Ovary (tissue), 9 donors: ENCODE measurements around the gene ASRGL1. TPM values are rescaled to one million over a fixed set of nuclear protein-coding genes. Genes with fewer than 3 reads are reported as not detected.
"Not testable (repeated sequence)": the region's sequence is repeated elsewhere in the genome, so short reads cannot be mapped to it uniquely, and the experiment has no call there.

ENCODE experiments used
- DNase-seq, 5 donors: peaks; one replicate each; pipeline ENCODE4 v3.0.0-alpha.2; 2019 to 2020
- H3K27ac ChIP-seq, 2 donors: fragments of 200-600 bp; one replicate each; pipeline versions ENCODE4 v1.5.1 to v1.8.0; 2019 to 2022
- H3K27me3 ChIP-seq: fragments of 200-600 bp; one replicate; pipeline ENCODE4 v1.8.0; 2022
- H3K36me3 ChIP-seq: fragments of 200-600 bp; sonication (generic); one replicate; pipeline ENCODE4 v1.5.1; 2019
- H3K4me1 ChIP-seq: one replicate; pipeline ENCODE4 v1.8.1; 2013; ENCODE audit warnings: mild to moderate bottlenecking, moderate library complexity; ENCODE audit not compliant: insufficient read depth
- H3K4me3 ChIP-seq: fragments of 200-600 bp; sonication (generic); one replicate; pipeline ENCODE4 v1.5.1; 2017
- H3K9me3 ChIP-seq, 2 donors: fragments of 200-600 bp in 1 of 2; sonication (generic) in 1 of 2; one replicate each; pipeline versions ENCODE4 v1.5.1 to v1.8.1; 2013 to 2019; ENCODE audit warnings: mild to moderate bottlenecking in 1 of 2, moderate library complexity in 1 of 2
- CTCF ChIP-seq, 3 donors: fragments of 450-650 bp in 2 of 3; fragments of 200-600 bp in 1 of 3; IDR thresholded peaks; one replicate each; pipeline versions ENCODE4 v1.5.1 to v1.8.0; 2016 to 2022; ENCODE audit warnings: antibody characterized with exemption in 3 of 3, mild to moderate bottlenecking in 1 of 3
- EP300 ChIP-seq: sonication (generic); formaldehyde crosslinking; IDR thresholded peaks from one replicate; pipeline ENCODE4 v1.6.1; 2017; ENCODE audit warnings: antibody characterized with exemption
- POLR2A ChIP-seq: fragments of 450-650 bp; IDR thresholded peaks from one replicate; pipeline ENCODE4 v1.6.1; 2017; ENCODE audit warnings: antibody characterized with exemption, mild to moderate bottlenecking, moderate library complexity
- WGBS, 3 donors: extraction: QIAGEN DNeasy Blood & Tissue Kit in 1 of 3; methylation state at CpG; one replicate each; pipeline versions ENCODE4 v1.1.5 to v1.1.7; 2013 to 2017; 5-methylcytosine and 5-hydroxymethylcytosine counted together
- intact Hi-C, 4 donors: fragments of 100-400 bp; cut with DNase I; formaldehyde crosslinking; loops; one replicate each; pipeline versions ENCODE4 v1.11.0 to v1.15.1; 2022 to 2023
- polyA plus RNA-seq, 2 donors: library from polyadenylated mRNA; stranded (reverse); fragments of 200-250 nt in 1 of 2; fragments of 350-450 nt in 1 of 2; fragmentation: Illumina TruSeq in 1 of 2; extraction: RNeasy Lipid Tissue Mini Kit (QIAGEN cat#74804) in 1 of 2; gene quantifications; one replicate each; pipeline ENCODE4 v1.2.3, GENCODE V29; 2013 to 2014
- total RNA-seq, 7 donors: library from RNA; depleted of rRNA in 2 of 7; stranded (reverse); fragments of >200 nt in 2 of 7; fragmentation: NEBNext Ultra II Directional in 3 of 7; extraction: Animal tissue kit (Norgen Biotek cat#: 25700) in 3 of 7; gene quantifications; one replicate each; pipeline versions ENCODE4 v1.1.0 to v1.2.4, GENCODE V29; 2016 to 2023
- donor health status: DM: no; HTN: no; CAD: no; lungs with moderate emphysema.
- donor health status: DM: no; HTN: no; CAD: no.
- donor health status: Bipolar disorder and iron deficiency.
- donor health status: DM: yes; HTN: yes; CAD: no.
- donor health status: DM: no; HTN: no; CAD: no.
- donor health status: DM: yes; HTN: yes; CAD: no.

ASRGL1 gene
- total and polyA plus RNA-seq, 9 donors = 1.6 to 143 (median 9.8) TPM

- Histone ChIP-seq H3K4me1 (no peaks in the 10 kb centered on the region), H3K27ac (no peak overlapping the region), H3K4me3 (no peak overlapping the region), H3K27me3 (no peaks in the 10 kb centered on the region), H3K9me3 (no peaks in the 10 kb centered on the region), H3K36me3 (no peaks in the 10 kb centered on the region)
- intact Hi-C loops = no loop called here
- 92 to 95% (median 94%) methylated on average over 18 of the region's 18 CpGs for WGBS, 3 donors
- no peak for DNase-seq
- TF ChIP-seq POLR2A = no peak
These were observed 36.3 kb downstream of the ASRGL1 start for GRCh38 chr11:62373464-62374119.

- no peak for DNase-seq
- intact Hi-C loops = no loop called here
- 84 to 89% (median 89%) methylated on average over 9 of the region's 9 CpGs for WGBS, 3 donors
- no peak for TF ChIP-seq POLR2A
- no peak for TF ChIP-seq CTCF (IDR thresholded peaks at IDR 0.05)
- no peak for TF ChIP-seq EP300
- no peaks in the 10 kb centered on the region for H3K36me3 ChIP-seq
- no peak overlapping the region for H3K4me3 ChIP-seq
- H3K27me3 ChIP-seq = no peaks in the 10 kb centered on the region
- H3K9me3 ChIP-seq = no peaks in the 10 kb centered on the region
- no peaks in the 10 kb centered on the region for H3K4me1 ChIP-seq
- no peak overlapping the region for H3K27ac ChIP-seq
These were observed 37.6 kb downstream of the ASRGL1 start for GRCh38 chr11:62374801-62375200.

DNA sequence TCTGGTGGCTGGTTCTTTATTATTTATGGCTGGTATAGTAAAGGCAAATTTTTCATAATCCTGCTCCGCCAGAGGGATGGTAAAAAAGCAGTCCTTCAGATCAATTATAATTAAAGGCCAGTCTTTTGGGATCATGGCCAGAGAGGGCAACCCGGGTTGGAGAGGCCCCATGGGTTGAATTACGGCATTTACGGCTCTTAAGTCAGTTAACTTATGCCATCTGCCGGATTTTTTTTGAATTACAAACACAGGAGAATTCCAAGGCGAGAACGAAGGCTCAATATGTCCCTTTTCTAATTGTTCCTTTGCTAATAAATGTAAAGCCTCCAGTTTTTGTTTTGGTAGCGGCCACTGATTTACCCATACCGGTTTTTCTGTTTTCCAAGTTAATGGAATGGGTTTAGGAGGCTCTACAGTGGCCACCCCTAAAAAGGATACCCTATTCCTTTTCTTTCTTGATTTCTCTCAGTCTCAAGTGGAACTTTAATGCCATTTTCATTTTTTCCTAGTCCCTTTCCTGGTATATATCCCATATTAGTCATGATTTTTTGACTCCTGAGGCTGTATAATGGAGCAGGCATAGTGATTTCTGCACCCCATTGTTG, 41.3 kb downstream of the ASRGL1 start:
- 3 to 5% (median 5%) methylated on average over 9 of the region's 9 CpGs for WGBS, 3 donors
- H3K9me3 ChIP-seq, intact Hi-C loops, H3K27ac ChIP-seq, H3K27me3 ChIP-seq, DNase-seq, H3K4me1 ChIP-seq, H3K4me3 ChIP-seq, H3K36me3 ChIP-seq: not testable (repeated sequence)
- TF ChIP-seq CTCF (IDR thresholded peaks at IDR 0.05) = peak in 2 of 3 donors; percentile 15 to 45

- H3K4me3 ChIP-seq, H3K27ac ChIP-seq, H3K4me1 ChIP-seq, DNase-seq, H3K36me3 ChIP-seq, H3K27me3 ChIP-seq, intact Hi-C loops, H3K9me3 ChIP-seq: not testable (repeated sequence)
- WGBS, 3 donors = 30 to 44% (median 44%) methylated on average over 2 of the region's 2 CpGs
These were observed 42.3 kb downstream of the ASRGL1 start for GRCh38 chr11:62379586-62379985.

DNA sequence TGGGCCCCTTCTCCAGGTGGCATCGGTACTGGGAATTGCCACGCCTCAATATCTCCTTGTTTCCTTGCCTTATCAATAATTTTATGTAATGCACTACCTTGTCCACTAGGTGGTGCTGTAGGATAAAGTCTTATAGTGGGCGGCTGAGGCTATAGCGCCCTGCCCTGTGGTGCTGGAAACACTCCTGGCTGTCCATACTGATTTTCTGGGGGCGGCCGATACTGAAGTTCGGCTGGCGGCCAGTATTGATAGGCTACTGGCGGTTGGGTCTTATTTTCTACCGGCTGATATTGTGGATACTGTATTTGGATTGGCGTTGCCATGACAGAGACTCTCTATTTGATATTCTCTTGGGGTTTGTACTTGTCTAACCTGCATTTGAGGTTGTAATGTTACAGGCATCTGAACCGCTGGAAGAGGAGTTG, 43.6 kb downstream of the ASRGL1 start:
- not testable (repeated sequence) for H3K4me3 ChIP-seq, H3K9me3 ChIP-seq, H3K4me1 ChIP-seq, H3K27ac ChIP-seq, H3K27me3 ChIP-seq, H3K36me3 ChIP-seq
- peak; percentile 48 to 63 (median 57) for DNase-seq
- WGBS, 3 donors = 1 to 2% (median 1%) methylated on average over 12 of the region's 12 CpGs
- TF ChIP-seq CTCF (IDR thresholded peaks at IDR 0.05) = peak; percentile 81 to 83 (median 83)
- intact Hi-C loops = loop anchor here in 1 of 4 donors (10.0 kb wide), 1 partner anchor 484 kb away; no protein-coding TSS in a partner anchor
